ENCODE results near the gene CYP46A1. TPM values are rescaled to one million over a fixed set of nuclear protein-coding genes. Genes with fewer than 3 reads are reported as not detected.
A peak's percentile ranks its signal among the peaks of the same experiment; 100 is the strongest.

CYP46A1 gene
- polyA plus RNA-seq, 2 of the 4 experiments (the other 2 are of a cell fraction), result 0.06 to 0.13 TPM

GRCh38 chr14:99730876-99731546 is 46.9 kb downstream of the CYP46A1 start:
- H3K9me3 ChIP-seq, result no peaks in the 10 kb centered on the region
- H3K4me1 ChIP-seq, result peaks cover 7% of the 10 kb centered on the region; the same call in 2 of the 3 replicates
- no peak for DNase-seq (ENCODE audit: low read depth in 1 of 2, low spot score in 1 of 2)
- FAIRE-seq, result no peak
- peak overlapping the region; percentile 86 to 89; a peak in 5 of 6 replicates for H3K27ac ChIP-seq
- WGBS (ENCODE audit: missing lambda C conversion rate), result 100% methylated on average over 4 of the region's 13 CpGs
- peak overlapping the region; percentile 88; the same call in 2 of the 3 replicates for H3K4me3 ChIP-seq
- peak; percentile 3 to 36; a peak in 4 of 6 replicates for ATAC-seq
- peak overlapping the region; percentile 99 for H3K4me2 ChIP-seq
- ChIA-PET POLR2A (interaction anchor here (0.6 to 1.7 kb wide), 2 partner anchors 16 to 62 kb away, joined by 3 to 7 read pairs; partner anchors contain the start of gene EML1), CTCF (interaction anchor here (0.7 to 19.6 kb wide), 40 partner anchors 10 to 217 kb away, joined by 3 to 263 read pairs (median 7); partner anchors contain the start of genes CYP46A1 and EML1)
- TF ChIP-seq HOXB5 (CRISPR knock-in tag; IDR thresholded peaks at IDR 0.05) (no peak), POLR2A (IDR thresholded peaks at IDR 0.05; ENCODE audit: low read length) (no peak), SMC3 (IDR thresholded peaks at IDR 0.05) (no peak), RARB (CRISPR knock-in tag; IDR thresholded peaks at IDR 0.05) (no peak)

GRCh38 chr14:99731547-99732435 is 47.7 kb downstream of the CYP46A1 start:
- peaks cover 9% of the 10 kb centered on the region for H3K4me1 ChIP-seq
- ChIA-PET POLR2A (interaction anchor here (1.7 kb wide), 1 partner anchor 62 kb away, joined by 7 read pairs; the partner anchor contains the start of gene EML1), CTCF (interaction anchor here (1.4 to 19.6 kb wide), 12 partner anchors 9 to 216 kb away, joined by 4 to 263 read pairs (median 20); partner anchors contain the start of genes CYP46A1 and EML1)
- peak overlapping the region in 1 of 2 experiments; percentile 89; a peak in 2 of 6 replicates for H3K27ac ChIP-seq
- no peak overlapping the region for H3K4me3 ChIP-seq
- FAIRE-seq (no peak), ATAC-seq (peak; percentile 2 to 18; a peak in 3 of 6 replicates), DNase-seq (ENCODE audit: low read depth in 1 of 2, low spot score in 1 of 2) (no peak)
- TF ChIP-seq RFX5 (IDR thresholded peaks at IDR 0.05) (no peak), CBX8 (IDR thresholded peaks at IDR 0.05) (no peak), RCOR1 (IDR thresholded peaks at IDR 0.05; ENCODE audit: low read depth, low read length) (no peak), HEYL (CRISPR knock-in tag; IDR thresholded peaks at IDR 0.05) (no peak), FOSL2 (IDR thresholded peaks at IDR 0.05) (no peak), FOSL2 (CRISPR knock-in tag; IDR thresholded peaks at IDR 0.05) (no peak), TP53 (CRISPR knock-in tag; IDR thresholded peaks at IDR 0.05) (no peak), PBX3 (IDR thresholded peaks at IDR 0.05) (no peak), SREBF2 (IDR thresholded peaks at IDR 0.05) (no peak), NFE2L2 (conservative IDR thresholded peaks at IDR 0.05; ENCODE audit: low read length) (no peak)
- no peaks in the 10 kb centered on the region for H3K9me3 ChIP-seq
- WGBS (ENCODE audit: missing lambda C conversion rate), result 92% methylated on average over 20 of the region's 32 CpGs
- H3K4me2 ChIP-seq, result no peak overlapping the region

GRCh38 chr14:99732436-99733210 is 48.5 kb downstream of the CYP46A1 start:
- FAIRE-seq, result no peak
- CTCF ChIA-PET, result interaction anchor here (0.7 to 19.6 kb wide), 6 partner anchors 20 to 162 kb away, joined by 3 to 263 read pairs (median 20); partner anchors contain the start of genes CYP46A1 and EML1
- H3K4me3 ChIP-seq, result no peak overlapping the region
- no peak overlapping the region for H3K27ac ChIP-seq
- 90% methylated on average over 16 of the region's 23 CpGs for WGBS (ENCODE audit: missing lambda C conversion rate)
- no peak for ATAC-seq
- H3K4me1 ChIP-seq, result peaks cover 15% of the 10 kb centered on the region
- TF ChIP-seq TP53 (CRISPR knock-in tag; IDR thresholded peaks at IDR 0.05) (no peak), HES2 (IDR thresholded peaks at IDR 0.05) (no peak), HOXB5 (CRISPR knock-in tag; IDR thresholded peaks at IDR 0.05) (no peak), RNF2 (IDR thresholded peaks at IDR 0.05; ENCODE audit: borderline replicate concordance, low read depth) (no peak), PBX3 (IDR thresholded peaks at IDR 0.05) (no peak), HOXB13 (CRISPR knock-in tag; IDR thresholded peaks at IDR 0.05; ENCODE audit: low read depth) (no peak), KDM5A (IDR thresholded peaks at IDR 0.05) (no peak), BCL3 (IDR thresholded peaks at IDR 0.05) (no peak), MYC (IDR thresholded peaks at IDR 0.05; ENCODE audit: borderline replicate concordance, low read length) (no peak), HEYL (CRISPR knock-in tag; IDR thresholded peaks at IDR 0.05) (no peak), EHF (CRISPR knock-in tag; IDR thresholded peaks at IDR 0.05) (no peak), POLR2AphosphoS2 (conservative IDR thresholded peaks at IDR 0.05; ENCODE audit: low read length) (no peak), HDAC2 (IDR thresholded peaks at IDR 0.05) (no peak), ZSCAN20 (CRISPR knock-in tag; IDR thresholded peaks at IDR 0.05) (no peak), CBX8 (IDR thresholded peaks at IDR 0.05) (no peak)
- H3K4me2 ChIP-seq, result no peak overlapping the region
- no peaks in the 10 kb centered on the region for H3K9me3 ChIP-seq
- DNase-seq (ENCODE audit: low read depth in 1 of 2, low spot score in 1 of 2), result no peak
- POLR2A ChIA-PET, result no interaction called here
